H9 (cell line): ENCODE measurements around the gene SUPT3H. TPM values are rescaled to one million over a fixed set of nuclear protein-coding genes. Genes with fewer than 3 reads are reported as not detected.

Experiments
- DNase-seq: peaks from one replicate; pipeline ENCODE4 v3.0.0-alpha.2; 2017
- H2AFZ ChIP-seq: one replicate; pipeline ENCODE4 v1.6.1; 2013; ENCODE audit warnings: mild to moderate bottlenecking, low read length, control low read depth, moderate library complexity
- H2AK5ac ChIP-seq: 2 replicates; pipeline ENCODE4 v1.6.1; 2013; ENCODE audit warnings: low read length, control low read depth, mixed read lengths; ENCODE audit not compliant: insufficient read length
- H2BK120ac ChIP-seq: one replicate; pipeline ENCODE4 v1.6.1; 2013; ENCODE audit warnings: low read depth, mild to moderate bottlenecking, low read length, control low read depth, inconsistent platforms; ENCODE audit not compliant: poor library complexity, severe bottlenecking
- H2BK12ac ChIP-seq: 2 replicates; pipeline ENCODE4 v1.6.1; 2013; ENCODE audit warnings: low read length, control low read depth, mixed read lengths, low read depth; ENCODE audit not compliant: insufficient read length
- H2BK15ac ChIP-seq: 2 replicates; pipeline ENCODE4 v1.6.1; 2013; ENCODE audit warnings: low read depth, low read length, control low read depth
- H2BK20ac ChIP-seq: one replicate; pipeline ENCODE4 v1.6.1; 2013; ENCODE audit warnings: low read depth, mild to moderate bottlenecking, low read length, control low read depth, inconsistent platforms; ENCODE audit not compliant: poor library complexity, severe bottlenecking
- H2BK5ac ChIP-seq: 2 replicates; pipeline ENCODE4 v1.6.1; 2013; ENCODE audit warnings: low read length, control low read depth, mixed read lengths; ENCODE audit not compliant: insufficient read length
- H3K14ac ChIP-seq: 2 replicates; pipeline ENCODE4 v1.6.1; 2013; ENCODE audit warnings: low read length, control low read depth; ENCODE audit not compliant: insufficient read depth
- H3K18ac ChIP-seq: 2 replicates; pipeline ENCODE4 v1.6.1; 2013; ENCODE audit warnings: low read depth, mild to moderate bottlenecking, mixed read lengths, low read length, control low read depth; ENCODE audit not compliant: insufficient read length
- H3K23ac ChIP-seq: 2 replicates; pipeline ENCODE4 v1.6.1; 2013; ENCODE audit warnings: low read length, control low read depth, mixed read lengths, low read depth; ENCODE audit not compliant: insufficient read length
- H3K23me2 ChIP-seq: 2 replicates; pipeline ENCODE4 v1.6.1; 2013; ENCODE audit warnings: low read depth, mild to moderate bottlenecking, mixed read lengths, low read length, control low read depth; ENCODE audit not compliant: insufficient read length, poor library complexity, severe bottlenecking
- H3K27ac ChIP-seq: 2 replicates; pipeline ENCODE4 v1.5.1; 2013; ENCODE audit warnings: low read length, control low read depth, mixed read lengths, low read depth; ENCODE audit not compliant: insufficient read length
- H3K27me3 ChIP-seq: 2 replicates; pipeline ENCODE4 v1.6.1; 2013; ENCODE audit warnings: low read length, control low read depth, inconsistent platforms; ENCODE audit not compliant: insufficient read depth
- H3K4ac ChIP-seq: 2 replicates; pipeline ENCODE4 v1.6.1; 2013; ENCODE audit warnings: low read depth, mild to moderate bottlenecking, control low read depth, inconsistent platforms, low read length, moderate library complexity
- H3K4me1 ChIP-seq: 2 replicates; pipeline ENCODE4 v1.6.1; 2013; ENCODE audit warnings: low read length, control low read depth, inconsistent platforms; ENCODE audit not compliant: insufficient read depth
- H3K4me2 ChIP-seq: 2 replicates; pipeline ENCODE4 v1.6.1; 2013; ENCODE audit warnings: low read length, control low read depth, mixed read lengths; ENCODE audit not compliant: insufficient read length, insufficient read depth
- H3K56ac ChIP-seq: 2 replicates; pipeline ENCODE4 v1.6.1; 2013; ENCODE audit warnings: low read depth, mild to moderate bottlenecking, mixed read lengths, low read length, control low read depth; ENCODE audit not compliant: insufficient read length
- H3K79me1 ChIP-seq: 2 replicates; pipeline ENCODE4 v1.6.1; 2013; ENCODE audit warnings: low read depth, mild to moderate bottlenecking, moderate library complexity, low read length, control low read depth, inconsistent platforms; ENCODE audit not compliant: insufficient read depth, poor library complexity, severe bottlenecking
- H3K79me2 ChIP-seq: 2 replicates; pipeline ENCODE4 v1.6.1; 2013; ENCODE audit warnings: low read length, control low read depth, inconsistent platforms; ENCODE audit not compliant: insufficient read depth
- H3K9ac ChIP-seq: 2 replicates; pipeline ENCODE4 v1.6.1; 2013; ENCODE audit warnings: low read length, control low read depth, mixed read lengths; ENCODE audit not compliant: insufficient read length; ENCODE audit errors: extremely low read depth
- H3K9me3 ChIP-seq: one replicate; pipeline ENCODE4 v1.6.1; 2013; ENCODE audit warnings: low read depth, low read length, inconsistent platforms; ENCODE audit not compliant: control insufficient read depth
- H3T11ph ChIP-seq: one replicate; pipeline ENCODE4 v1.6.1; 2013; ENCODE audit warnings: mild to moderate bottlenecking, low read length, control low read depth, inconsistent platforms
- H4K20me1 ChIP-seq: one replicate; pipeline ENCODE4 v1.6.1; 2013; ENCODE audit not compliant: control insufficient read depth, insufficient read length, insufficient read depth
- H4K5ac ChIP-seq: 2 replicates; pipeline ENCODE4 v1.6.1; 2013; ENCODE audit warnings: low read depth, mild to moderate bottlenecking, mixed read lengths, low read length, control low read depth; ENCODE audit not compliant: insufficient read length
- H4K8ac ChIP-seq: replicated peaks from 2 replicates; pipeline ENCODE4 v1.6.1; 2013; ENCODE audit warnings: low read length, control low read depth, mixed read lengths, low read depth; ENCODE audit not compliant: insufficient read length
- H4K91ac ChIP-seq: 2 replicates; pipeline ENCODE4 v1.6.1; 2013; ENCODE audit warnings: low read depth, mild to moderate bottlenecking, moderate library complexity, mixed read lengths, low read length, control low read depth; ENCODE audit not compliant: insufficient read length
- H3K27ac Mint-ChIP-seq, 3 experiments: 2 replicates in 2 of 3; 3 replicates in 1 of 3; pipeline ENCODE4 v1.8.0; 2020 to 2021; ENCODE audit warnings: mixed read lengths in 3 of 3, mild to moderate bottlenecking in 1 of 3, moderate library complexity in 1 of 3
- H3K27me3 Mint-ChIP-seq: 2 replicates; pipeline ENCODE4 v1.8.0; 2021; ENCODE audit warnings: low read depth, mild to moderate bottlenecking, moderate library complexity, mixed read lengths
- H3K36me3 Mint-ChIP-seq, 3 experiments: 2 replicates in 2 of 3; 3 replicates in 1 of 3; pipeline ENCODE4 v1.8.0; 2020 to 2021; ENCODE audit warnings: low read depth in 3 of 3, mixed read lengths in 3 of 3; ENCODE audit not compliant: insufficient read depth in 1 of 3
- H3K4me1 Mint-ChIP-seq, 2 experiments: 2 replicates each; pipeline ENCODE4 v1.8.0; 2020; ENCODE audit warnings: mixed read lengths in 2 of 2
- H3K4me3 Mint-ChIP-seq, 2 experiments: 2 replicates in 1 of 2; 3 replicates in 1 of 2; pipeline ENCODE4 v1.8.0; 2020 to 2021; ENCODE audit warnings: mild to moderate bottlenecking in 2 of 2, mixed read lengths in 2 of 2, moderate library complexity in 1 of 2
- H3K9me3 Mint-ChIP-seq, 2 experiments: 2 replicates in 1 of 2; 3 replicates in 1 of 2; pipeline ENCODE4 v1.8.0; 2020; ENCODE audit warnings: mild to moderate bottlenecking in 2 of 2, mixed read lengths in 2 of 2, moderate library complexity in 1 of 2
- CTCF ChIP-seq: fragments of 200-600 bp; sonication (generic); conservative IDR thresholded peaks from 3 replicates; pipeline ENCODE4 v1.8.0; 2021; ENCODE audit warnings: antibody characterized with exemption, mild to moderate bottlenecking
- WGBS: extraction: QIAGEN DNeasy Blood & Tissue Kit; methylation state at CpG from one replicate; pipeline ENCODE4 v1.1.7; 2013; ENCODE audit warnings: missing lambda C conversion rate, low lambda C conversion rate, mixed read lengths; ENCODE audit not compliant: insufficient read length; ENCODE audit errors: extremely low coverage; 5-methylcytosine and 5-hydroxymethylcytosine counted together
- total RNA-seq: library from RNA; stranded (reverse); gene quantifications from 2 replicates; pipeline ENCODE4 v1.2.1, GENCODE V29; 2021

Gene SUPT3H
- total RNA-seq, 1 experiment from 2014 or later, result 22.5 TPM

- Histone ChIP-seq H4K20me1 (no peaks in the 10 kb centered on the region), H3K56ac (no peak overlapping the region), H3K9ac (no peak overlapping the region), H2AFZ (no peak overlapping the region), H3K27me3 (no peaks in the 10 kb centered on the region), H3K4me2 (no peak overlapping the region), H3K27ac (no peak overlapping the region), H3K18ac (no peak overlapping the region), H3K23ac (no peak overlapping the region), H3K14ac (no peak overlapping the region), H3K9me3 (no peaks in the 10 kb centered on the region), H3K79me1 (no peaks in the 10 kb centered on the region), H2BK12ac (no peak overlapping the region), H4K91ac (no peak overlapping the region), H3K23me2 (no peaks in the 10 kb centered on the region), H2AK5ac (no peak overlapping the region), H2BK120ac (no peak overlapping the region), H2BK15ac (no peak overlapping the region), H3K4me1 (peaks cover 10% of the 10 kb centered on the region; the same call in 1 of the 2 replicates), H2BK20ac (no peak overlapping the region), H3K4ac (no peak overlapping the region), H2BK5ac (no peak overlapping the region), H4K8ac (no peak overlapping the region), H4K5ac (no peak overlapping the region), H3T11ph (no peak overlapping the region), H3K79me2 (no peaks in the 10 kb centered on the region)
- no peak for DNase-seq
- Mint-ChIP-seq H3K27ac (peak overlapping the region; percentile 7 to 85 (median 27); a peak in 4 of 7 replicates), H3K27me3 (no peaks in the 10 kb centered on the region), H3K9me3 (no peaks in the 10 kb centered on the region), H3K4me1 (peaks cover 35 to 44% of the 10 kb centered on the region in 2 experiments), H3K4me3 (no peak overlapping the region), H3K36me3 (no peaks in the 10 kb centered on the region)
- no CpG with 5 or more reads among the region's 2 CpGs for WGBS
- no peak for TF ChIP-seq CTCF
Observed at GRCh38 chr6:44828780-44829179, 549.0 kb downstream of the SUPT3H start.
